ENCODE results near the gene ZNF268.

ZNF268 gene

GRCh38 chr12:133181238-133181959 is at the start of gene ZNF268:
ZNF268 (plus strand) TSS chr12:133181495; CDS start chr12:133181998, 503 bp downstream.
- DNase-seq (ENCODE audit: low spot score), result peak; percentile 96
- in situ Hi-C loops (cut with MboI; ENCODE audit: low sequenced_read_pairs, unreplicated experiment), result no loop called here
- TF ChIP-seq CTCF (IDR thresholded peaks at IDR 0.05; ENCODE audit: borderline replicate concordance, control extremely low read depth, extremely low read depth, insufficient read depth, missing control alignments), result peak; percentile 82

DNA sequence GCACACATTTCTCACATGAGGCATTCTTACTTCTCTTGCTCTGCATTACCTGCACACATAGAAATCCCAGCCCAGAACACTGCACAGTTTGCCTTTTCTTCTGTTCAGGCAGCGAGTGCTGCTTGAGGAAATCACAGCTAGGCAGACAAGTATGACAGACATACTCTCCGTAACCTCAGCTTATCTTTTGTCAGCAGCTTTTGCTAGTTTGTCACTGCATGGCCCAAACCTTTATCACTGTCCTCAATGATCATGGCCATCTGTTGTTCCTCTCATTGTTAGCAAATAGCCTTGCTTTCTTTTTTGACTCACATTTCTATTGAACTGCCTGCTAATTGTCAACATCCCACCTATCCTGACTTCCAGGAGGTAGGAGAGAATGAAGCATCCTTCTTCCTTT is 45.5 kb upstream of the ZNF268 start:
- in situ Hi-C loops (cut with MboI; ENCODE audit: low sequenced_read_pairs, unreplicated experiment), result no loop called here
- TF ChIP-seq CTCF (IDR thresholded peaks at IDR 0.05; ENCODE audit: borderline replicate concordance, control extremely low read depth, extremely low read depth, insufficient read depth, missing control alignments), result no peak
- no peak for DNase-seq (ENCODE audit: low spot score)

DNA sequence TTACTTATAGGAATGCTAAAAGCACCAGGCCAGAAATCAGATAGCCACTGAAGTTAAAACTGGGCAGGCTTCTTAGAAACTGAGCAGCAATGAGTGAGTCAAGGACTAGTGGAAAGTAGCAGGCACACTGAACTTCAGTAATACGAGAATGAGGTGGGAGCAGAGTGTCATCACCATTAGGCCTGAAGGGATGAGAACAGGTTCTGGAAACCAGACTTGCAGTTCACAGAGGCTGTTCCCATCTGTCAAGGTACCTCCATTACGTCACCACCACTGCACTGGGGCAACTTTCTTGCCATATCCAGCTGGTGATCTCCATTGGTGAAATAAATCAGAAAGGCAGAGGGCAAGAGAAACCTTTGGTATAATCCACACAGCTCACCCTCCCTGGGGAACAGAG is 35.3 kb upstream of the ZNF268 start:
- in situ Hi-C loops (cut with MboI; ENCODE audit: low sequenced_read_pairs, unreplicated experiment), result no loop called here
- TF ChIP-seq CTCF (IDR thresholded peaks at IDR 0.05; ENCODE audit: borderline replicate concordance, control extremely low read depth, extremely low read depth, insufficient read depth, missing control alignments), result no peak

DNA sequence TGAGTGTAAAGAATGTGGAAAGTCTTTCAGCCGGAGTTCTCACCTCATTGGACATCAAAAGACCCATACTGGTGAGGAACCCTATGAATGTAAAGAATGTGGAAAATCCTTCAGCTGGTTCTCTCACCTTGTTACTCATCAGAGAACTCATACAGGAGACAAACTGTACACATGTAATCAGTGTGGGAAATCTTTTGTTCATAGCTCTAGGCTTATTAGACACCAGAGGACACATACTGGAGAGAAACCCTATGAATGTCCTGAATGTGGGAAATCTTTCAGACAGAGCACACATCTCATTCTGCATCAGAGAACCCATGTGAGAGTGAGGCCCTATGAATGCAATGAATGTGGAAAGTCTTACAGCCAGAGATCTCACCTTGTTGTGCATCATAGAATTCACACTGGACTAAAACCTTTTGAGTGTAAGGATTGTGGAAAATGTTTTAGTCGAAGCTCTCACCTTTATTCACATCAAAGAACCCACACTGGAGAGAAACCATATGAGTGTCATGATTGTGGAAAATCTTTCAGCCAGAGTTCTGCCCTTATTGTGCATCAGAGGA is 25.1 kb upstream of the ZNF268 start:
- in situ Hi-C loops (cut with MboI; ENCODE audit: low sequenced_read_pairs, unreplicated experiment), result no loop called here
- no peak for TF ChIP-seq CTCF (IDR thresholded peaks at IDR 0.05; ENCODE audit: borderline replicate concordance, control extremely low read depth, extremely low read depth, insufficient read depth, missing control alignments)
- no peak for DNase-seq (ENCODE audit: low spot score)

More for the DNA sequence above, 35.3 kb upstream of the ZNF268 start:
- no peak for DNase-seq (ENCODE audit: low spot score)

DNA sequence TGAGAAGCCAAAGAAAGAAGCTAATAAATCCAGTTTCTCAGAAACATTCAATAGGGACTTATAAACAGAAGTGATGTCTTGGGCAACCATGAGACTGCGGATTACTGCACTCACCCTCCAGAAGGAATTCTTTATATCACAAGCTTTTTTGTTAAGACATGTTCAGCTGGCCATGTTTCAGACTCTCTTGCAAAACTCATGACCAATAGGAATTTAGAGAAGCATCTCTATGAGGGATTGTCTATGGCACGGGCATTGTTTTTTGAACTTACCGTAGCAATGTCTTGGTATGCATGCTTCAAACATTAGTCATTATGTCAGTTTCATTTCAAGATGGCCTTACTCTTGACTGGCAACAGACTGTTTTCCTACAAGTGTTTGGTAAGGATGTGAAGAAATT is 15.5 kb upstream of the ZNF268 start:
- in situ Hi-C loops (cut with MboI; ENCODE audit: low sequenced_read_pairs, unreplicated experiment), result no loop called here
- no peak for DNase-seq (ENCODE audit: low spot score)
- TF ChIP-seq CTCF (IDR thresholded peaks at IDR 0.05; ENCODE audit: borderline replicate concordance, control extremely low read depth, extremely low read depth, insufficient read depth, missing control alignments), result no peak

DNA sequence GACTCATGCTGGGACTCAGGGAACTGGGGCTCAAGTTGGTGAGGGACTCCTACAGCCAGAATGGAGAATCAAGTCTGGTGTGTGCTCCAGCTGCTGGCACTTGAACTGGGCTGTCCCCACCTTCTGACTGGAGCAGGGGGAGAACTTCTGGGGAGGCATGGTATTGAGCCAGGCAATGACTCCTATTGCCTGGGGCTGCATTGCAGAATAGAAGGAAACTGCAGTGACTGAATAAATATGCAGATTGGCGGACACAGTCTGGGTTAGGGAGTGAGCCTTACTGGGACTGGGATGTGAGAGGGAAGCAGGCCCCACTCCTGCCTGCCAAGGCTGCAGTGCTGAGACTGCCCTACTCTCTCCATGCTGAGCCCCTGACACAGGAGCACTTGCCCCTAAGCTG is 8.8 kb upstream of the ZNF268 start:
- in situ Hi-C loops (cut with MboI; ENCODE audit: low sequenced_read_pairs, unreplicated experiment), result no loop called here
- no peak for TF ChIP-seq CTCF (IDR thresholded peaks at IDR 0.05; ENCODE audit: borderline replicate concordance, control extremely low read depth, extremely low read depth, insufficient read depth, missing control alignments)

More for the DNA sequence above, 8.8 kb upstream of the ZNF268 start:
- DNase-seq (ENCODE audit: low spot score), result no peak

Data from GM13976 (cell line).